Peyer's patch (tissue), 4 donors: ENCODE measurements around the gene NRF1. TPM values are rescaled to one million over a fixed set of nuclear protein-coding genes. Genes with fewer than 3 reads are reported as not detected.
"Not testable (repeated sequence)": the region's sequence is repeated elsewhere in the genome, so short reads cannot be mapped to it uniquely, and the experiment has no call there.

ENCODE experiments used
- DNase-seq, 3 donors: peaks; one replicate each; pipeline ENCODE4 v3.0.0-alpha.2; 2017 to 2019
- H3K27ac ChIP-seq, 4 donors: fragments of 200-600 bp; sonication (generic); one replicate each; pipeline ENCODE4 v1.5.1; 2016 to 2019
- H3K27me3 ChIP-seq, 2 donors: fragments of 200-600 bp; sonication (generic); one replicate each; pipeline ENCODE4 v1.5.1; 2019
- H3K36me3 ChIP-seq, 3 donors: fragments of 200-600 bp; sonication (generic); one replicate each; pipeline ENCODE4 v1.5.1; 2016 to 2019
- H3K4me1 ChIP-seq, 4 donors: fragments of 200-600 bp; sonication (generic); one replicate each; pipeline ENCODE4 v1.5.1; 2016 to 2019
- H3K4me3 ChIP-seq, 4 donors: fragments of 200-600 bp; sonication (generic); 1 replicate in 3 of 4; 2 replicates in 1 of 4; pipeline ENCODE4 v1.5.1; 2016 to 2019; ENCODE audit warnings: mild to moderate bottlenecking in 1 of 4
- H3K9me3 ChIP-seq, 4 donors: fragments of 200-600 bp; sonication (generic); one replicate each; pipeline ENCODE4 v1.5.1; 2016 to 2019; ENCODE audit warnings: mild to moderate bottlenecking in 1 of 4
- POLR2A ChIP-seq, 2 donors: fragments of 450-650 bp; IDR thresholded peaks; one replicate each; pipeline ENCODE4 v1.5.1; 2017; ENCODE audit warnings: antibody characterized with exemption in 2 of 2, mild to moderate bottlenecking in 2 of 2, moderate library complexity in 2 of 2
- total RNA-seq, 4 donors: library from RNA; depleted of rRNA; stranded (reverse); fragments of >200 nt; gene quantifications; one replicate each; pipeline ENCODE4 v1.1.0, GENCODE V29; 2016
- TF ChIP-seq, protein P1 (sequence below), 6 experiments: fragments of 450-650 bp in 4 of 6; fragments of 200-600 bp in 2 of 6; sonication (generic) in 1 of 6; IDR thresholded peaks; one replicate each; pipeline ENCODE4 v1.5.1; 2017 to 2019; ENCODE audit warnings: antibody characterized with exemption in 6 of 6, mild to moderate bottlenecking in 3 of 6, moderate library complexity in 1 of 6

NRF1 gene
- total RNA-seq, 4 donors from 2014 or later, result 11.2 to 27.2 (median 16.5) TPM

DNA sequence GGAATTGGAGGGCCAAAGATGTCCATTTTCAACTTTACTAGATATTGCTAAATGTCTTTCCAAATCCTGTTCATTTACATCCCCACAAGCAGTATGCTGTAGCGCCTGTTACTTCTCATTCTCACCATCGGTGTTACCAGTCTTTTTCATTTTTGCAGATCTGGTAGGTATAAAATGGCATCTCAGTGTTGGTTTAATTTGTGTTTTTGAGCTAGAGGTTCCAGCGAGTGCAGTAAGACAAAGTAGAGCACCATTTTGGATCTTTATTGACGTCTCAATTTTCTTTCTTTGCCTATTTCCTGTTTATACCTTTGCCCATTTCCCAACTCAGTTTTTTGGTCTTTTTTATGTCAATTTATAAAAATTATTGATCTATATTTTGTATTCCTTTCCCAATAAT lies 55.6 kb downstream of the NRF1 start:
- TF ChIP-seq, protein P1, sequence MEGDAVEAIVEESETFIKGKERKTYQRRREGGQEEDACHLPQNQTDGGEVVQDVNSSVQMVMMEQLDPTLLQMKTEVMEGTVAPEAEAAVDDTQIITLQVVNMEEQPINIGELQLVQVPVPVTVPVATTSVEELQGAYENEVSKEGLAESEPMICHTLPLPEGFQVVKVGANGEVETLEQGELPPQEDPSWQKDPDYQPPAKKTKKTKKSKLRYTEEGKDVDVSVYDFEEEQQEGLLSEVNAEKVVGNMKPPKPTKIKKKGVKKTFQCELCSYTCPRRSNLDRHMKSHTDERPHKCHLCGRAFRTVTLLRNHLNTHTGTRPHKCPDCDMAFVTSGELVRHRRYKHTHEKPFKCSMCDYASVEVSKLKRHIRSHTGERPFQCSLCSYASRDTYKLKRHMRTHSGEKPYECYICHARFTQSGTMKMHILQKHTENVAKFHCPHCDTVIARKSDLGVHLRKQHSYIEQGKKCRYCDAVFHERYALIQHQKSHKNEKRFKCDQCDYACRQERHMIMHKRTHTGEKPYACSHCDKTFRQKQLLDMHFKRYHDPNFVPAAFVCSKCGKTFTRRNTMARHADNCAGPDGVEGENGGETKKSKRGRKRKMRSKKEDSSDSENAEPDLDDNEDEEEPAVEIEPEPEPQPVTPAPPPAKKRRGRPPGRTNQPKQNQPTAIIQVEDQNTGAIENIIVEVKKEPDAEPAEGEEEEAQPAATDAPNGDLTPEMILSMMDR (IDR thresholded peaks at IDR 0.05), result no peak
- TF ChIP-seq POLR2A (IDR thresholded peaks at IDR 0.05), result no peak
- no peaks in the 10 kb centered on the region for H3K4me1 ChIP-seq

DNA sequence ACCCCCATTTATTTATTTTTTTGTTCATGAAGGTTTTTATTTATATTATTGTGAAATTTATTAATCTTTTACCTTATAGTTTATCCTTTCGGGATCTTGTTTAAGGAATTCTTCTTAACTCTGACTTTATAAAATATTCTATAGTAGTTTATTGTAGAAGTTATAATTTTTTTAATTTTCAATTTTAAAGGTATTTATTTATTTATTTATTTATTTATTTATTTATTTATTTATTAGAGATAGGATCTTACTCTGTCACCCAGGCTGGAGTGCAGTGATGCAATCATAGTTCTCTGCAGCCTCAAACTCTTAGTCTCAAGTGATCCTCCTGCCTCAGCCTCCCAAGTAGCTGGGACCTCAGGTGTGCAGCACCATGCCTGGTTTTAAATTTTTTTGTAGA lies 56.0 kb downstream of the NRF1 start:
- TF ChIP-seq, protein P1 (IDR thresholded peaks at IDR 0.05), result no peak
- no peak for TF ChIP-seq POLR2A (IDR thresholded peaks at IDR 0.05)
- no peaks in the 10 kb centered on the region for H3K9me3 ChIP-seq
- DNase-seq, result no peak
- H3K27me3 ChIP-seq, result no peaks in the 10 kb centered on the region
- no peaks in the 10 kb centered on the region for H3K4me1 ChIP-seq
- no peak overlapping the region for H3K4me3 ChIP-seq
- peaks cover 0 to 17% (median 0%) of the 10 kb centered on the region in 3 donors for H3K36me3 ChIP-seq
- H3K27ac ChIP-seq, result no peak overlapping the region

More for the DNA sequence above, 55.6 kb downstream of the NRF1 start:
- Histone ChIP-seq H3K4me3 (no peak overlapping the region), H3K9me3 (no peaks in the 10 kb centered on the region), H3K27me3 (no peaks in the 10 kb centered on the region), H3K36me3 (peaks cover 0 to 13% (median 0%) of the 10 kb centered on the region in 3 donors), H3K27ac (no peak overlapping the region)
- DNase-seq, result no peak

DNA sequence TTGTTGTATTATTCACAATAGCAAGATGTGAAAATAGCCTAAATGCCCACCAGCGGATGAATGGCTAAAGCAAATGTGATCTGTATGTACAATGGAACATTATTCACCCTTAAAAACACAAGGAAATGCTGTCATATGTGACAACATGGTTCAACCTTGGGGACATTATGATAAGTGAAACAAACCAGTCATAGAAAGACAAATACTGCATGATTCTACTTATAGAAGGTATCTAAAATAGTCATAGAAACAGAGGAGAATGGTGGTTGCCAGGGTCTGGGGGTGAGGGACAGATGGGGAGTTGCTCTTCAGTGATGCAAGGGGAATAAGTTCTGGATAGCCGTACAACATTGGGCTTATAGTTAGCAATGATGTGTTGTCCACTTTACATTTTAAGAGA lies 58.4 kb downstream of the NRF1 start:
- Histone ChIP-seq H3K27me3 (no peaks in the 10 kb centered on the region), H3K27ac (no peak overlapping the region), H3K36me3 (peaks cover 0 to 34% (median 0%) of the 10 kb centered on the region in 3 donors), H3K4me3 (no peak overlapping the region), H3K9me3 (no peaks in the 10 kb centered on the region), H3K4me1 (no peaks in the 10 kb centered on the region)
- TF ChIP-seq POLR2A (IDR thresholded peaks at IDR 0.05), result no peak
- TF ChIP-seq, protein P1 (IDR thresholded peaks at IDR 0.05), result no peak
- DNase-seq, result no peak

DNA sequence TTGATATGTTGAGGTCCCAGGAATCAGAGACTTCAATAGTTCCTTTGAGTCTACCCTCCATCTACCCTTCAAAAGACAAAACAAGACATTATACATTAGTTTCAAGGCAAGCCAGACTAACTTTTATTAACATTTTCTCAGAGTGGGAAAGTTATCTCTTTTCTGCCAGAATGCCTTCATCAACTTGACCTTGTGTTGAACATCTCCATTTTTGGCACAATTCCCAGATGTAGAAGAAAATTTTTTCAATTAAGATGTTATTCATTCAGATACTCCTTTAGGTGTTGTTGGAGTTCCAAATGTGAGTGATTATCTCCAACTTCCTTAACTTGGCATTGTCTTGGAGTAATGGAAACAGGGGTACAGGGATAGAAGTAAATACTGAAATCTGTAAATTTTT lies 59.1 kb downstream of the NRF1 start:
- H3K9me3 ChIP-seq, result no peaks in the 10 kb centered on the region
- no peak overlapping the region for H3K27ac ChIP-seq
- H3K36me3 ChIP-seq, result peaks cover 0 to 42% (median 0%) of the 10 kb centered on the region in 3 donors
- TF ChIP-seq POLR2A (IDR thresholded peaks at IDR 0.05), result no peak
- TF ChIP-seq, protein P1 (IDR thresholded peaks at IDR 0.05), result no peak
- no peaks in the 10 kb centered on the region for H3K4me1 ChIP-seq
- H3K4me3 ChIP-seq, result no peak overlapping the region
- no peak for DNase-seq
- no peaks in the 10 kb centered on the region for H3K27me3 ChIP-seq

DNA sequence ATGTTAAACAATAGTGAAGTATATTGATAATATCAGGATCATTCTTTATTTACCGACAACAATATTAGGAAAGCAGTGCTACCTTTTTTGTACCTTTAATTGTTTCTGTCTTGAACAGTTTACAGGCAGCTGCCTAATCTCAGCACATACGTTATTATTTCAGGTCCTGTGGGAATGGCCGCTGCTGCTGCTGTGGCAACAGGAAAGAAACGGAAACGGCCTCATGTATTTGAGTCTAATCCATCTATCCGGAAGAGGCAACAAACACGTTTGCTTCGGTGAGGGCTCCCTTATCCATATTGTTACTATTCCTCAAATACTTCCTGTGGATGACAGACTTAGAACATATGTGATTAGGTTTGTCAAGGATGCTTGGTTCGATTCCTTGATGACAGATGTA lies 59.7 kb downstream of the NRF1 start:
- no peak for DNase-seq
- Histone ChIP-seq H3K4me1 (no peaks in the 10 kb centered on the region), H3K9me3 (no peaks in the 10 kb centered on the region), H3K27ac (no peak overlapping the region), H3K4me3 (no peak overlapping the region), H3K36me3 (peaks cover 0 to 44% (median 0%) of the 10 kb centered on the region in 3 donors), H3K27me3 (no peaks in the 10 kb centered on the region)
- TF ChIP-seq POLR2A (IDR thresholded peaks at IDR 0.05), result no peak
- TF ChIP-seq, protein P1 (IDR thresholded peaks at IDR 0.05), result no peak

DNA sequence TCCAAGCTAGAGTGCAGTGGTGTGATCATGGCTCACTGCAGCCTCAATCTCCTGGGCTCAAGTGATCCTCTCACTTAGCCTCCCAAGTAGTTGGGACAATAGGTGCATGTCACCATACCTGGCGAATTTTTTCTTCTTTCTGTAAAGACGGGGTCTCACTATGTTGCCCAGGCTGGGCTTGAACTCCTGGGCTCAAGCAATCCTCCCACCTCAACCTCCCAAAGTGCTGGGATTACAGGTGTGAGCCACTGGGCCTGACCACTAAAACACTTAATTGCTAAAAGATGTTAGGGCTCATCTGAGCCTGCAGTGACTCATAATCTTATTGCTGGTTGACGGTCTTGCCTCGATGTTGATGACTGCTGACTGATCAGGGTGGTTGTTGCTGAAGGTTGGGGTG lies 63.0 kb downstream of the NRF1 start:
- H3K4me3 ChIP-seq, H3K27ac ChIP-seq, DNase-seq, H3K9me3 ChIP-seq, H3K27me3 ChIP-seq, H3K4me1 ChIP-seq: not testable (repeated sequence)
- peaks cover 0 to 59% (median 0%) of the 10 kb centered on the region in 3 donors for H3K36me3 ChIP-seq
